HG02885 (cell line): ENCODE measurements around the gene CCDC85B.

Source experiments
- ATAC-seq: cut with Tn5 transposase; IDR thresholded peaks from one replicate; pipeline ENCODE4 v1.9.1; 2021; ENCODE audit warnings: mild to moderate bottlenecking; ENCODE audit not compliant: unreplicated experiment, poor library complexity

CCDC85B gene

DNA sequence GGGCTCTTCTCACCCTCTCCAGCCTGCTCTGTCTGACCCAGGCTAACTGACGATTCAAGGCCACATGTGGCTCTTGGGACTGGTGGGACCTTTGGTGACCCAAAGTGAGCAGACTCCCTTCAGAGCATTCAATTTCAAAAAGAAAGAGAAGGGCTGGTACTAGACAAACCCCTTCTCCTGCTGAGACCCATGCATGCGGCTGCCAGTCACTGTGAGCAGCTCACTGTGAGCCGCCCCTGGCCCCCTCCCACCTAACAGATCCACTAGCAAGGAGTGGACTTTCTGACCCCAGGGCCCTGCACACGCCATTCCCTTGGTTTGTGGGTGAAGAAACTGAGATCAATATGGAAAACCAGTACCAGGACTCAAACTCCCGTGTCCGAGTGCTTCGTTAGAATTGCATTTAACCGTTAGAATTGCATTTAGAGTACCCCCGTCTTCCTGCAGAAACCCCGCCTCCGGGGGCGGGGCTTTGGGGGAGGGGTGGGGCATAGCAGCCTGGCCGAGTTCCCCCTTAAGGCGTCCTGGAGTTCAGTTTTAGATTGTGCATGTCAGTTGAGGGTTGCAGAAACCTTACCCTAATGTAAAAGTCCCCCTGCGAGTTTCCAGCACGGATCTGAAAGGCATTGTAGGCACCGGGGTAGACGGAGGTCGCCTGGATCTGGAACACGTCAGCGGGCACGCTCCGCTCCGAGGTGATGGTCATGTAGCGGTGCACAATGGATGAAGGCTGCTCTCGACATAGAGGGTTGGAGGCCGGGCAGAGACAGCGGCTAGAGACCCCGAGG lies 23.0 kb upstream of the CCDC85B start:
- ATAC-seq: no peak

- ATAC-seq: no peak
These were observed 22.3 kb upstream of the CCDC85B start for GRCh38 chr11:65868076-65868667.

DNA sequence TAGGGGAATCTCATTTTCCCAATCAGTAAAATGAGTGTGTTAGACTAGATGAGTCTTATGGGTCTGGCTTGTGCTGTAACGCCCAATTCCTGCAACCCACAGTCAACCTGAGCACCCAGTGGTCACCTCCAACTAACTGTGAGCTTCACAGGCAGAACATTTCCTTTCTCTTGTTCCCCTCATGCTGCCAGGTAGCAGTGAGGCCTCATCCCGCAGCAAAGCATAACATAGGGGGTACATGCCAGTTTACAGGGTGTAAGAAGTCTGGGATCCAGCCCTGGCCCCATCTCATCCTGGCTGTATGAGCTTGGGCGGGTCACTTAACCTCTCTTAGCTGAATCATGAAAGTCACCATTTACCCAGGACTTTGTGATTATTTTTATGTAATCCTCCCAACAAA lies 21.6 kb upstream of the CCDC85B start:
- no peak for ATAC-seq

GRCh38 chr11:65869643-65870306 lies 20.7 kb upstream of the CCDC85B start:
- no peak for ATAC-seq

DNA sequence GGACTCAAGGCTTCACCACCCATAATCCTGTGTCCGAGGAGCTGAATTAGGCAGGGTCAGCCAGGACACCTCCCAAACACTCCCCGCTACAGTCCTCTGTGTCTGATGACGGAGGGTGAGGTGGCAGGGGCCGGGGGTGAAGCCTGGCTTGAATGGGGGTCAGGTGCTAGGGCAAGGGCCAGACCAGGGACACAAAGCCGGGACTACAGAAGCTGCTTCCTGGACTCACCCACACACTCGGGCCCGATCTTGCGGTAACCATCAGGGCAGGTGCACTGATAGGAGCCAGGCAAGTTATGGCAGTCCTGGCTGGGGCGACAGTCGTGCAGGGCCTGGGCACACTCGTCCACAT lies 20.2 kb upstream of the CCDC85B start:
- ATAC-seq: no peak

DNA sequence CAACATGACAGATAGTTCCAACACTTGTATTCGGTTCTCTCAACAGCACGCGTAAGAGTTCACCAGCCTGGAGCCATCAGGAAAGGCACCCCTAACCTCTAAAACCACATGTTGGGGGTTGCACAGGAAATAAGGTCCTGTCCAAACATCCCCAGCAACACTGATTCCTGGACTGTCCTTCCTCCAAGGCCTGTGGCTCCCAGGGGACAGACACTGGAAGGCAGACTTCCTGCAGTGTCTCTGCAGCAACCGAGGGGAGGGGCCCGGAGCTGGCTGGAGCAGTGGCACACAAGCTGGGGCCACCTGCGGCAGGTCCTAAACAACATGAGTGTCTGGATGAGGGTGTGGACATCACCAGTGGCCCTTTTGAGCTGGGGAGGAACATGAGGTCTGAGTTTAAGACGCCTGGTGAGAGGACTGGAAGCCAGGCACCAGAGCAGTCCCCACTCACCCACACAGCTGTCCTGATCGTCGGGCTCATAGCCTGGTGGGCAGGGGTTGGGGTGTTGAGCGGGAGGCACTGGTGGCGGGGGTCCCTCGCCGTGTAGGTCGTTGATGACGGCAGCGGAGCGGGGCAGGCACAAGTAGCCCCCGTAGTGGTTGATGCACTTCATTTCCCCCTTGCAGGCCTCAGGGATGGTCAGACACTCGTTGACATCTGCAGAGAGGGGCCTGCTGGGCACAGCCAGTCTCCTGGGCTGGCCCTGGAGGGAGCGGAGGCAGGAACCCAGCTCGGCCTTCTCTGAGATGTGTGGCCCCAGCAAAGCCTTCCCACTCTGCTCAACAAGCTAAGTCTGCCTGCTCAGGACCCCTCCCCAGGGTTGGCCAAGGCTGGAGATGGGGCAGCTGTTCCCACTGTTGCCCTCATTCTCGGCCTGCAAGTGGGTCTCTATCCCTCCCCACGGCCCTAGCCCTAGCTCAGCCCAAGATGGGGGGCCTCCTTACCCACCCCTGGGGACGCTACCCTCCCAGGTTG lies 19.5 kb upstream of the CCDC85B start:
- ATAC-seq: no peak

DNA sequence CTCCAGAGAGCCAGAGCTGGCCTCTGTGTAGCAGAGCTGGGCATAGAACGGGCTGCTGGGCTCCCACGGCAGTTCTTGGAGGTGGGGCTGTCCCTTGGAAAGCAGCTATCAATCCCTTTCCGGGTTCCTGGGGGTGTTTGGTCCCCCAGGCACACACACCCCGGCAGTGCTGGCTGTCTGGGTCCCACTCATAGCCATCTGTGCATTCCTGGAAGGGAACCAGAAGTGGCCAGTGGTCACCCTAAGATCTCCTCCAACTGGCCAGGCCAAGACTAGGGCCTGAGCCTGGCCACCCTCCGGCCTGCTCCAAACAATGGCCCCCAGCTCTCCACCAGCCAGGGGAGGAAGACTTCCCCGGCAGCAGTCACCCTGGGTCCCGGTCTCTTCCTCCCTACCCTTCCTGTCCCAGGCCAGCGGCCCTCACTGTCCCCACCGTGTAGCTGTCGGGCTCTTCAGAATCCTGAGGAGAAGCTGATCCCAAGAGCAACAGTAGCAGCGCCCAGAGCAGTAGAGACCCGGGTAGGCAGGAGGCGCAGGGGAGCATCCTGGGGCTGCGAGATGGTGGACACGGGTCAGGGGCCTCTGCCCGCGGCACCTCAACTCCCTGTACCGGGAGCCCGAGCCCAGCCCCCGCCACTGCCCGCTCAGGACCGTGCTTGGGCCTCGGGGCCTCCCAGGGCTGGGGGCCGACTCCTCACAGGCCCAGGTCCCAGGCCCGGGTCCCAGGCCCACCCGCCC lies 18.5 kb upstream of the CCDC85B start:
- ATAC-seq: no peak

DNA sequence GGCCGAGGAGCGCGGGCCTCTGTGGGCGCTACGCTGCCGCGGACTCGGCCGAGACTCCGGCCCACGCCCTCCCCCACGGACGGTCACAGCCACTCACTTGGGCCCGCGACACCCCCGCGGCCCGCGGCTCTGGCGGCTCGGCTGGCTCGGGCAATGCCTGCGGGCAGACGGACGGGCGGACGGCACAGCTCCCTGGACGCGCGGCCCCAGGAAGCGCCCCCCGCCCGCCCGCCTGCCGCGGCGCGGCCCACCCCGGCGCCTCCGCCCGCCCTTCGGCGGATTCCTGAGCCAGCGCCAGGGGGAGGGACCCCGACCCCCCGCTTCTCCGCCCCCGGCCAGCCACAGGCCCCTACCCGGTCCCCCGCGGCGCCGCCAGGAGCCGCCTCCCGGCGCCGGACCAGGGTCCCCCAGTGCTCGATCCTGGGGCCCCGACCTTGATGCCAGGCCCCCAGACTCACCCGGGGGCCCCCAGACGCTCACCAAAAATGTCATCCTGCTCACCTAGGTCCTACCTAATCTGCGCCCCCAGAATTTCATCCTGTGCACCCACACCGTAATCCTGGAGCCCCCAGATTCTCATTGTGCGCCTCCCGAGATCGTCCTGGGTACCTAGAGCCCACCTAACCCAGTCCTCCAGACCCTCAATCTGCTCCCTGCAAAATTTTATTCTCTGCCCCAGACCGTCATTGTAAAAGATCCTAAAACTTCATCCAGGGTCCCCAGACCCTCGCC lies 17.7 kb upstream of the CCDC85B start, which contains the start of gene EFEMP2:
TSS of gene EFEMP2 (minus strand) at position 215 of the 732 bp plus-strand sequence. CDS start 446 bp downstream, outside the sequence.
- ATAC-seq: no peak

GRCh38 chr11:65873318-65874156 lies 16.9 kb upstream of the CCDC85B start:
- peak; percentile 84 for ATAC-seq

- no peak for ATAC-seq
These were observed 10.9 kb upstream of the CCDC85B start, which contains the start of gene CTSW for GRCh38 chr11:65879617-65880016. Gene CTSW (plus strand): TSS chr11:65879837. CDS start chr11:65879855, 18 bp downstream.

DNA sequence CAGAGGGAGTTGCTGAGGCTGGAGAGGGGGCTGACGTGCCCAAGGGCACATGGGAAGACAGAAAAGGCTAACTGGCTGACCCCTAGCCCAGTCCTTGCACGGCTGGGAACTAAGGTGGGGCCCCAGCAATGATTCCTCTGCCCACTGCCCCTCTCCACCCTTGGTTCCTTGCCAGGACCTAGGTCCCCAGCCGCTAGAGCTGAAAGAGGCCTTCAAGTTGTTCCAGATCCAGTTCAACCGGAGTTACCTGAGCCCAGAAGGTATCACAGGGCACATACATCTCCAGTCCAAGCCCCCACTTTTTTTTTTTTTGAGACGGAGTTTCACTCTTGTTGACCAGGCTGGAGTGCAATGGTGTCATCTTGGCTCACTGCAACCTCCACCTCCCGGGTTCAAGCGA lies 10.4 kb upstream of the CCDC85B start:
- no peak for ATAC-seq

- ATAC-seq: no peak
These were observed 9.5 kb upstream of the CCDC85B start for GRCh38 chr11:65880844-65881421.

DNA sequence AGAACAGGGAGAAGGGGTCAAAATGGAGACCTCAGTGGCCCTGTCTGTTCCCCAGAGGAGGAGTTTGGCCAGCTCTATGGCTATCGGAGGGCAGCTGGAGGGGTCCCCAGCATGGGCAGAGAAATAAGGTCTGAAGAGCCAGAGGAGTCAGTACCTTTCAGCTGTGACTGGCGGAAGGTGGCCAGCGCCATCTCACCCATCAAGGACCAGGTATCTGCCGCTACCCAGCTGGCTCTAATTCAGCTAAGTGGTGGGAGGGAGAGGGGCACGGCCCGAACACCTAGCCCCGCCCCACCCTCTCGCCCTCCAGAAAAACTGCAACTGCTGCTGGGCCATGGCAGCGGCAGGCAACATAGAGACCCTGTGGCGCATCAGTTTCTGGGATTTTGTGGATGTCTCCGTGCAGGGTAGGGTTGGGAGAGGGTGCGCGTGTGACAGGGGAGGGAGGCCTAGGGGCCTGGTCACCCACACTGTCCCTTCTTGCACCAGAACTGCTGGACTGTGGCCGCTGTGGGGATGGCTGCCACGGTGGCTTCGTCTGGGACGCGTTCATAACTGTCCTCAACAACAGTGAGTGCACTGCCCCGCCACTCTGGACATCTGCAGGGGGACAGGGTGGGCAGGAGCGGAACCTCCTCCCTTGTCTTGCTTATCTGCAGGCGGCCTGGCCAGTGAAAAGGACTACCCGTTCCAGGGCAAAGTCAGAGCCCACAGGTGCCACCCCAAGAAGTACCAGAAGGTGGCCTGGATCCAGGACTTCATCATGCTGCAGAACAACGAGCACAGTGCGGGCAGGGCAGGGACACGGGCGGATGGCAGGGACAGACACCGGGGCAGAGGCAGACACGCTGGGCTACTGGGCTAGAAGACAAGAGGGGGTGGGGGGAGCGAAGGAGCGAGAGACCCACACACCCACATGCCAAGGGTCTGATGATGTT lies 8.1 kb upstream of the CCDC85B start:
- no peak for ATAC-seq

DNA sequence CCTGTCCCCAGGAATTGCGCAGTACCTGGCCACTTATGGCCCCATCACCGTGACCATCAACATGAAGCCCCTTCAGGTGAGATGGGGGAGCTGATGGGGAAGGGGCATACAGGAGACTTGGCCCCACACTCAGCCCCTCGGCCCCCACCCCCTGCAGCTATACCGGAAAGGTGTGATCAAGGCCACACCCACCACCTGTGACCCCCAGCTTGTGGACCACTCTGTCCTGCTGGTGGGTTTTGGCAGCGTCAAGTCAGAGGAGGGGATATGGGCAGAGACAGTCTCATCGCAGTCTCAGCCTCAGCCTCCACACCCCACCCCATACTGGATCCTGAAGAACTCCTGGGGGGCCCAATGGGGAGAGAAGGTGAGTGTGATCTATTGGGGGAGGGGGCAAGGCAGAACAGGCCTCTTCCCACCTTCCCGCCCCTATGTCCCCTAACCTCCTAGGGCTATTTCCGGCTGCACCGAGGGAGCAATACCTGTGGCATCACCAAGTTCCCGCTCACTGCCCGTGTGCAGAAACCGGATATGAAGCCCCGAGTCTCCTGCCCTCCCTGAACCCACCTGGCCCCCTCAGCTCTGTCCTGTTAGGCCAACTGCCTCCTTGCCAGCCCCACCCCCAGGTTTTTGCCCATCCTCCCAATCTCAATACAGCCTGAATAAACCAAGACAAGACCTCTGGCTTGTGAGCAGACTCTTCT lies 7.3 kb upstream of the CCDC85B start:
- ATAC-seq: no peak

DNA sequence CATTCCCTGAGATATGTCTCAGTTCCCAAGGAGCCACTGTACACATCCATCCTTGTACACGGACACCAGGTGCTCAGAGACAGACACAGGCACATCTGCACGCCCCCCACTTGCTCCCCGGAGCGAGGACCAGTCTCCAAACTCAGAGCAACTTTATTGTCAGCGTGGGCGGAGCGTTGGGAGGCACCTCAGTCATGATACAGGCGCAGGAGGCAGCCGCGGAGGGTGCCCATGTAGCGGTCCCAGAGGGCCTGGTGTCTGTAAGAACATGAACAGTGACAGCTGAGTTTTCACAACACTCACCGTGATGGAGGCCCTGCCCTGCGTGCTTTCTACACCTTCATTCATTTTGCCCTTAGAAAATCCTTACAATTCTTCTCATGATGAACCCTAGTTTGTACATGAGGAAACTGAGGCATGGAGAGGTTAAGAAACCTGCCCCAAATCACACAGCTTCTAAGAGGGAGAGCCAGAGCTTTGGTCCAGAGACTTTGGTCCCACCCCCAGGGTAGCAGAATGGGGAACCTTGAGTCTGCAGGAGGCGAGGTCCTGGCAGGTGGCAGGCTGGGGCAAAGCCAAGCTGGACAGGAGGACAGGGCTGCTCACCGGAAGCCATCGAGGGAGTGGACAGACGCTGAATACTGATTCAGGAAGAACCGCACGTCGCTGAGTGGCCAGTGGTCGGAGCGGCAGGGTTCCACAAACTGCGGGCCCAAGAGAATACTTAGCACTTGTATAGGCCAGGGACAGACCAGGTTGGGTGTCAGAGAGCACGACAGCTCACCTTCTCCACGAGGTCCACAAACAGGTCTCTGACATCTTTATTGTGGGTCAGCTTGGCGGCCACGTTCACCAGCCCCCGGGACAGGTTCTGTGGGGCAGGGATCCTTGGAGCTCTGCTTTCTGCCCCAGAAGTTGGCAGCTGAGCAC lies 6.4 kb upstream of the CCDC85B start:
- no peak for ATAC-seq
